B cell (primary cell): Measurements from ENCODE around the gene ADCY2. TPM values are rescaled to one million over a fixed set of nuclear protein-coding genes. Genes with fewer than 3 reads are reported as not detected.

Experiments
- ATAC-seq: fragments of 200-7000 bp; cut with Tn5 transposase; one replicate; pipeline ENCODE4 v1.10.0; 2021; ENCODE audit warnings: low read depth, mild to moderate bottlenecking, moderate number of reproducible peaks, moderate library complexity
- CTCF ChIA-PET: fragments of 350-600 bp; sonication (Branson Sonifier 250); formaldehyde crosslinking; loops from one replicate; lab custom pipeline; 2021; ENCODE audit warnings: antibody characterized with exemption, inconsistent platforms; lab: Charles Lee
- POLR2A ChIA-PET: fragments of 350-600 bp; sonication (Branson Sonifier 250); formaldehyde crosslinking; loops from one replicate; lab custom pipeline; 2021; ENCODE audit warnings: antibody characterized with exemption; lab: Charles Lee
- DNase-seq: peaks from one replicate; pipeline ENCODE4 v3.0.0; 2013
- H2AFZ ChIP-seq: 2 replicates; pipeline ENCODE4 v1.6.1; 2012; ENCODE audit warnings: mild to moderate bottlenecking, low read depth, low read length; ENCODE audit not compliant: insufficient read depth, poor library complexity, severe bottlenecking
- H3K27ac ChIP-seq, 2 donors: 1 replicate in 1 of 2; 2 replicates in 1 of 2; pipeline ENCODE4 v1.5.1; 2012 to 2013; ENCODE audit warnings: low read length in 2 of 2, mild to moderate bottlenecking in 2 of 2, moderate library complexity in 1 of 2
- H3K27me3 ChIP-seq, 4 experiments: fragments of 200-600 bp in 1 of 4; sonication (generic) in 1 of 4; replicated peaks in 1 of 4; 1 replicate in 2 of 4; 2 replicates in 2 of 4; pipeline versions ENCODE4 v1.6.1 to v1.7.0; 2013 to 2016; ENCODE audit warnings: low read length in 3 of 4, mild to moderate bottlenecking in 2 of 4, mixed read lengths in 1 of 4, moderate library complexity in 1 of 4; ENCODE audit not compliant: insufficient read depth in 4 of 4, control insufficient read depth in 3 of 4; ENCODE audit errors: control extremely low read depth in 1 of 4
- H3K36me3 ChIP-seq, 2 experiments: replicated peaks in 1 of 2; 1 replicate in 1 of 2; 2 replicates in 1 of 2; pipeline versions ENCODE4 v1.6.1 to v1.7.1; 2013; ENCODE audit warnings: low read length in 1 of 2; ENCODE audit not compliant: insufficient read depth in 2 of 2, control insufficient read depth in 1 of 2; ENCODE audit errors: control extremely low read depth in 1 of 2, extremely low read depth in 1 of 2
- H3K4me1 ChIP-seq, 2 donors: fragments of 200-600 bp in 1 of 2; sonication (generic) in 1 of 2; 1 replicate in 1 of 2; 2 replicates in 1 of 2; pipeline versions ENCODE4 v1.5.1 to v1.6.1; 2013 to 2017; ENCODE audit warnings: low read length in 2 of 2; ENCODE audit not compliant: control insufficient read depth in 2 of 2, insufficient read depth in 2 of 2
- H3K4me2 ChIP-seq: replicated peaks from 2 replicates; pipeline ENCODE3; 2012; ENCODE audit warnings: mild to moderate bottlenecking, low read depth, low read length; ENCODE audit not compliant: poor library complexity, severe bottlenecking
- H3K4me3 ChIP-seq, 5 experiments: fragments of 200-600 bp in 1 of 5; sonication (generic) in 1 of 5; 1 replicate in 3 of 5; 2 replicates in 2 of 5; pipeline versions ENCODE4 v1.5.1 to v1.7.0; 2011 to 2016; ENCODE audit warnings: low read length in 4 of 5, mild to moderate bottlenecking in 4 of 5, low read depth in 2 of 5, control low read depth in 1 of 5, moderate library complexity in 1 of 5; ENCODE audit not compliant: insufficient read depth in 1 of 5; ENCODE audit errors: control extremely low read depth in 1 of 5, extremely low read depth in 1 of 5
- H3K79me2 ChIP-seq: fragments of 200-600 bp; sonication (generic); one replicate; pipeline ENCODE4 v1.6.0; 2016; ENCODE audit warnings: low read length; ENCODE audit not compliant: control insufficient read depth, insufficient read depth
- H3K9ac ChIP-seq: fragments of 200-600 bp; sonication (generic); 2 replicates; pipeline ENCODE4 v1.6.1; 2017; ENCODE audit warnings: mild to moderate bottlenecking, low read length, moderate library complexity
- H3K9me3 ChIP-seq, 3 donors: one replicate each; pipeline versions ENCODE4 v1.6.1 to v1.7.1; 2013; ENCODE audit warnings: low read length in 2 of 3; ENCODE audit not compliant: control insufficient read depth in 2 of 3, insufficient read depth in 1 of 3; ENCODE audit errors: control extremely low read depth in 1 of 3
- H4K20me1 ChIP-seq: 2 replicates; pipeline ENCODE4 v1.6.0; 2012; ENCODE audit warnings: mild to moderate bottlenecking, low read length; ENCODE audit not compliant: insufficient read depth, control insufficient read depth, poor library complexity, severe bottlenecking
- H3K27ac Mint-ChIP-seq: one replicate; pipeline ENCODE4 v1.8.0; 2021; ENCODE audit warnings: mixed read lengths
- H3K27me3 Mint-ChIP-seq: one replicate; pipeline ENCODE4 v1.8.0; 2021; ENCODE audit warnings: mixed read lengths
- H3K4me1 Mint-ChIP-seq: one replicate; pipeline ENCODE4 v1.8.0; 2021; ENCODE audit warnings: mixed read lengths
- H3K4me3 Mint-ChIP-seq: one replicate; pipeline ENCODE4 v1.8.0; 2021; ENCODE audit warnings: mixed read lengths
- H3K9me3 Mint-ChIP-seq: one replicate; pipeline ENCODE4 v1.8.0; 2022; ENCODE audit warnings: mixed read lengths; ENCODE audit not compliant: insufficient read depth
- CTCF ChIP-seq: fragments of 200-600 bp; IDR thresholded peaks from one replicate; pipeline ENCODE4 v1.8.0; 2022; ENCODE audit warnings: antibody characterized with exemption, mild to moderate bottlenecking
- EZH2 ChIP-seq: IDR thresholded peaks from 2 replicates; pipeline ENCODE4 v1.6.1; 2012; ENCODE audit warnings: borderline replicate concordance, low read depth, mild to moderate bottlenecking, moderate library complexity, low read length; ENCODE audit not compliant: insufficient read depth, poor library complexity, severe bottlenecking
- WGBS: methylation state at CpG from one replicate; pipeline ENCODE4 v1.1.5; 2013; ENCODE audit warnings: missing lambda C conversion rate; ENCODE audit not compliant: insufficient coverage; 5-methylcytosine and 5-hydroxymethylcytosine counted together
- intact Hi-C: fragments of 100-400 bp; cut with micrococcal nuclease; formaldehyde crosslinking; loops from one replicate; pipeline ENCODE4 v1.10.0; 2022
- polyA plus RNA-seq: library from polyadenylated mRNA; depleted of rRNA; stranded (reverse); fragments of >200 nt; gene quantifications from 2 replicates; pipeline ENCODE4 v1.2.3, GENCODE V29; 2012
- total RNA-seq, 2 donors: library from RNA; stranded (reverse); fragments of 120-200 nt in 1 of 2; gene quantifications; 1 replicate in 1 of 2; 2 replicates in 1 of 2; pipeline versions ENCODE4 v1.2.3 to v1.2.4, GENCODE V29; 2013 to 2022

ADCY2 gene
- total and polyA plus RNA-seq, 2 donors (not counting 1 experiment from before 2014, with no cell fraction given), result not detected

DNA sequence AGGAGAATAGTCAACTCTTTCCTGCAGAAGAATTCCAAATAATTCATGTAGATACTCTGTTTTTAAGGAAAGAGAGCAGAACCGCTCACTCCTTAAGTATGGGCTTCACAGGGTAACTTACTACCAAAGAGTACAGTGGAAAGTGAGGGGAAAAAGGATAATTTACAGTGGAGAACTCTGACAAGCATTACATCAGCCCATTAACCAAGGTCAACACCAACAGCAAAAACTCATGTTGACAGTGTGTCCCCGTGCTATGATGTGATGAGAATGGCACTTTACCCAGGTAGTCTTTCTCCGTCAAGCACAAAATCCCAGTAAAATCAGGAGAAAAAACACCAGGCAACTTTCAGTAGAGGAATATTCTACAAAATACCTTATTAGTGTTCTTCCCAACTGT lies 104.3 kb downstream of the ADCY2 start:
- no CpG with 5 or more reads among the region's 3 CpGs for WGBS
- Histone ChIP-seq H3K9me3 (no peaks in the 10 kb centered on the region), H3K4me2 (no peak overlapping the region), H3K27ac (no peak overlapping the region), H3K36me3 (no peaks in the 10 kb centered on the region), H3K27me3 (no peaks in the 10 kb centered on the region), H3K4me1 (no peaks in the 10 kb centered on the region), H2AFZ (no peak overlapping the region), H4K20me1 (no peaks in the 10 kb centered on the region), H3K4me3 (no peak overlapping the region), H3K9ac (no peak overlapping the region), H3K79me2 (no peaks in the 10 kb centered on the region)
- Mint-ChIP-seq H3K4me1 (no peaks in the 10 kb centered on the region), H3K4me3 (no peak overlapping the region), H3K27me3 (no peaks in the 10 kb centered on the region), H3K27ac (no peak overlapping the region), H3K9me3 (no peaks in the 10 kb centered on the region)
- intact Hi-C loops, result no loop called here
- ATAC-seq (no peak), DNase-seq (no peak)
- TF ChIP-seq CTCF (no peak), EZH2 (no peak)
- ChIA-PET CTCF (no interaction called here), POLR2A (no interaction called here)

GRCh38 chr5:7501061-7501460 lies 105.1 kb downstream of the ADCY2 start:
- no peaks in the 10 kb centered on the region for H3K79me2 ChIP-seq
- Mint-ChIP-seq H3K9me3 (no peaks in the 10 kb centered on the region), H3K4me1 (no peaks in the 10 kb centered on the region), H3K27me3 (no peaks in the 10 kb centered on the region), H3K4me3 (no peak overlapping the region), H3K27ac (no peak overlapping the region)
- no peaks in the 10 kb centered on the region for H3K36me3 ChIP-seq
- no peak overlapping the region for H3K4me2 ChIP-seq
- TF ChIP-seq EZH2, result no peak
- no peak for TF ChIP-seq CTCF
- no peaks in the 10 kb centered on the region for H4K20me1 ChIP-seq
- no peaks in the 10 kb centered on the region for H3K27me3 ChIP-seq
- intact Hi-C loops, result no loop called here
- no peaks in the 10 kb centered on the region for H3K9me3 ChIP-seq
- no peaks in the 10 kb centered on the region for H3K4me1 ChIP-seq
- H3K27ac ChIP-seq, result no peak overlapping the region
- DNase-seq (no peak), ATAC-seq (no peak)
- no CpG with 5 or more reads among the region's 2 CpGs for WGBS
- no peak overlapping the region for H2AFZ ChIP-seq
- ChIA-PET CTCF (no interaction called here), POLR2A (no interaction called here)
- H3K9ac ChIP-seq, result no peak overlapping the region
- H3K4me3 ChIP-seq, result no peak overlapping the region
